Measurements from ENCODE around the gene PODXL2.
"Not testable (repeated sequence)": the region's sequence is repeated elsewhere in the genome, so short reads cannot be mapped to it uniquely, and the experiment has no call there.

PODXL2 gene

GRCh38 chr3:127678611-127679533, 49.9 kb downstream of the PODXL2 start:
- H3K27ac ChIP-seq (ENCODE audit: poor library complexity, severe bottlenecking): no peak overlapping the region
- H3K4me3 ChIP-seq (ENCODE audit: severe bottlenecking): no peak overlapping the region
- ATAC-seq (ENCODE audit: low read depth) (no peak), DNase-seq (ENCODE audit: low spot score) (no peak)
- no peaks in the 10 kb centered on the region for H3K9me3 ChIP-seq (ENCODE audit: severe bottlenecking)
- no peaks in the 10 kb centered on the region for H3K27me3 ChIP-seq (ENCODE audit: insufficient read depth, poor library complexity, severe bottlenecking)
- TF ChIP-seq CTCF (IDR thresholded peaks at IDR 0.05; ENCODE audit: poor library complexity, severe bottlenecking): no peak
- no peaks in the 10 kb centered on the region for H3K36me3 ChIP-seq (ENCODE audit: low read depth)
- no peaks in the 10 kb centered on the region for H3K4me1 ChIP-seq (ENCODE audit: insufficient read depth, poor library complexity, severe bottlenecking)

- no peak for TF ChIP-seq CTCF (IDR thresholded peaks at IDR 0.05; ENCODE audit: poor library complexity, severe bottlenecking)
- Histone ChIP-seq H3K4me1 (ENCODE audit: insufficient read depth, poor library complexity, severe bottlenecking) (no peaks in the 10 kb centered on the region), H3K36me3 (ENCODE audit: low read depth) (no peaks in the 10 kb centered on the region), H3K27ac (ENCODE audit: poor library complexity, severe bottlenecking) (no peak overlapping the region), H3K4me3 (ENCODE audit: severe bottlenecking) (no peak overlapping the region), H3K27me3 (ENCODE audit: insufficient read depth, poor library complexity, severe bottlenecking) (no peaks in the 10 kb centered on the region), H3K9me3 (ENCODE audit: severe bottlenecking) (no peaks in the 10 kb centered on the region)
- ATAC-seq (ENCODE audit: low read depth): no peak
- DNase-seq (ENCODE audit: low spot score): no peak
Measured at GRCh38 chr3:127679534-127680145, 50.7 kb downstream of the PODXL2 start.

GRCh38 chr3:127680146-127680661, 51.2 kb downstream of the PODXL2 start:
- Histone ChIP-seq H3K36me3 (ENCODE audit: low read depth) (no peaks in the 10 kb centered on the region), H3K27ac (ENCODE audit: poor library complexity, severe bottlenecking) (no peak overlapping the region), H3K4me1 (ENCODE audit: insufficient read depth, poor library complexity, severe bottlenecking) (no peaks in the 10 kb centered on the region), H3K9me3 (ENCODE audit: severe bottlenecking) (no peaks in the 10 kb centered on the region), H3K4me3 (ENCODE audit: severe bottlenecking) (no peak overlapping the region), H3K27me3 (ENCODE audit: insufficient read depth, poor library complexity, severe bottlenecking) (no peaks in the 10 kb centered on the region)
- ATAC-seq (ENCODE audit: low read depth) (no peak), DNase-seq (ENCODE audit: low spot score) (no peak)
- no peak for TF ChIP-seq CTCF (IDR thresholded peaks at IDR 0.05; ENCODE audit: poor library complexity, severe bottlenecking)

- DNase-seq (ENCODE audit: low spot score): no peak
- Histone ChIP-seq H3K4me1 (ENCODE audit: insufficient read depth, poor library complexity, severe bottlenecking) (no peaks in the 10 kb centered on the region), H3K27ac (ENCODE audit: poor library complexity, severe bottlenecking) (no peak overlapping the region), H3K4me3 (ENCODE audit: severe bottlenecking) (no peak overlapping the region), H3K36me3 (ENCODE audit: low read depth) (no peaks in the 10 kb centered on the region), H3K27me3 (ENCODE audit: insufficient read depth, poor library complexity, severe bottlenecking) (no peaks in the 10 kb centered on the region), H3K9me3 (ENCODE audit: severe bottlenecking) (no peaks in the 10 kb centered on the region)
- no peak for TF ChIP-seq CTCF (IDR thresholded peaks at IDR 0.05; ENCODE audit: poor library complexity, severe bottlenecking)
- no peak for ATAC-seq (ENCODE audit: low read depth)
Measured at GRCh38 chr3:127680798-127681221, 51.8 kb downstream of the PODXL2 start.

GRCh38 chr3:127682175-127682554, 53.2 kb downstream of the PODXL2 start:
- H3K4me3 ChIP-seq (ENCODE audit: severe bottlenecking); DNase-seq (ENCODE audit: low spot score); H3K36me3 ChIP-seq (ENCODE audit: low read depth); H3K9me3 ChIP-seq (ENCODE audit: severe bottlenecking); H3K27ac ChIP-seq (ENCODE audit: poor library complexity, severe bottlenecking); ATAC-seq (ENCODE audit: low read depth); H3K4me1 ChIP-seq (ENCODE audit: insufficient read depth, poor library complexity, severe bottlenecking); H3K27me3 ChIP-seq (ENCODE audit: insufficient read depth, poor library complexity, severe bottlenecking): not testable (repeated sequence)

Data from RWPE2 (cell line).